ENCODE measurements around the gene HES2. TPM values are rescaled to one million over a fixed set of nuclear protein-coding genes. Genes with fewer than 3 reads are reported as not detected.

The HES2 gene
- total RNA-seq, 1 donor from 2014 or later = 116 TPM

GRCh38 chr1:6445062-6445763 is 25.5 kb upstream of the HES2 start:
- Histone ChIP-seq H3K4me3 (ENCODE audit: low read depth, low read length) (no peak overlapping the region), H3K27me3 (ENCODE audit: control insufficient read depth, insufficient read depth, low read length) (peaks cover 9% of the 10 kb centered on the region), H3K36me3 (ENCODE audit: control insufficient read depth, insufficient read depth, low read length) (no peaks in the 10 kb centered on the region)
- FAIRE-seq = peak; percentile 97
- TF ChIP-seq, protein P1, sequence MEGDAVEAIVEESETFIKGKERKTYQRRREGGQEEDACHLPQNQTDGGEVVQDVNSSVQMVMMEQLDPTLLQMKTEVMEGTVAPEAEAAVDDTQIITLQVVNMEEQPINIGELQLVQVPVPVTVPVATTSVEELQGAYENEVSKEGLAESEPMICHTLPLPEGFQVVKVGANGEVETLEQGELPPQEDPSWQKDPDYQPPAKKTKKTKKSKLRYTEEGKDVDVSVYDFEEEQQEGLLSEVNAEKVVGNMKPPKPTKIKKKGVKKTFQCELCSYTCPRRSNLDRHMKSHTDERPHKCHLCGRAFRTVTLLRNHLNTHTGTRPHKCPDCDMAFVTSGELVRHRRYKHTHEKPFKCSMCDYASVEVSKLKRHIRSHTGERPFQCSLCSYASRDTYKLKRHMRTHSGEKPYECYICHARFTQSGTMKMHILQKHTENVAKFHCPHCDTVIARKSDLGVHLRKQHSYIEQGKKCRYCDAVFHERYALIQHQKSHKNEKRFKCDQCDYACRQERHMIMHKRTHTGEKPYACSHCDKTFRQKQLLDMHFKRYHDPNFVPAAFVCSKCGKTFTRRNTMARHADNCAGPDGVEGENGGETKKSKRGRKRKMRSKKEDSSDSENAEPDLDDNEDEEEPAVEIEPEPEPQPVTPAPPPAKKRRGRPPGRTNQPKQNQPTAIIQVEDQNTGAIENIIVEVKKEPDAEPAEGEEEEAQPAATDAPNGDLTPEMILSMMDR (IDR thresholded peaks at IDR 0.05; ENCODE audit: insufficient read depth, low read length, severe bottlenecking) = peak; percentile 78
- DNase-seq (ENCODE audit: low read depth) = no peak

- Histone ChIP-seq H3K27me3 (ENCODE audit: control insufficient read depth, insufficient read depth, low read length) (peaks cover 9% of the 10 kb centered on the region), H3K4me3 (ENCODE audit: low read depth, low read length) (no peak overlapping the region), H3K36me3 (ENCODE audit: control insufficient read depth, insufficient read depth, low read length) (no peaks in the 10 kb centered on the region)
- TF ChIP-seq, protein P1 (IDR thresholded peaks at IDR 0.05; ENCODE audit: insufficient read depth, low read length, severe bottlenecking) = no peak
- DNase-seq (ENCODE audit: low read depth) (no peak), FAIRE-seq (no peak)
These were observed 24.7 kb upstream of the HES2 start for GRCh38 chr1:6444377-6444776.

- DNase-seq (ENCODE audit: low read depth) = no peak
- H3K27me3 ChIP-seq (ENCODE audit: control insufficient read depth, insufficient read depth, low read length) = peaks cover 5% of the 10 kb centered on the region
These were observed 23.8 kb upstream of the HES2 start for GRCh38 chr1:6443339-6444115.

DNA sequence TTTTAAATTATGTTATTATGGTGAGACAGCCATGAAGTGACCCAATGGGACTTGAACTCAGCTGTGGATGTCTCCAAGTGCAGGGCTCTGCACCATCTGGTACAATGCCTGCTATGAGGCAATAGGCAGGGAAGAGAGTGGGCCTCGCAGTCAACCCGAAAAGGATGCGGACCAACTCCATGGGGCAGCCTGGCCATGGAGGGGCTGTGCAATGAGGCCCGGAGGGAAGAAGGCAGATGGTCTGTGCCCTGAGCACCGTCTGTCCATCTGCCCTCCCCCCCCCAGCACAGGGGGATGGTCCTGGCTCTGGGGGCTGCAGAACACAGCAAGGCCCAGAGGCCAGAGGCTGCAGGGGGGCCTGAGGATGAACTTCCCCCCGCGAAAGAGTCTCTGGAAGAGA is 21.9 kb upstream of the HES2 start:
- TF ChIP-seq, protein P1 (IDR thresholded peaks at IDR 0.05; ENCODE audit: insufficient read depth, low read length, severe bottlenecking) = no peak
- no peaks in the 10 kb centered on the region for H3K36me3 ChIP-seq (ENCODE audit: control insufficient read depth, insufficient read depth, low read length)
- FAIRE-seq = no peak
- no peak for DNase-seq (ENCODE audit: low read depth)
- H3K4me3 ChIP-seq (ENCODE audit: low read depth, low read length) = no peak overlapping the region
- H3K27me3 ChIP-seq (ENCODE audit: control insufficient read depth, insufficient read depth, low read length) = no peaks in the 10 kb centered on the region

More at GRCh38 chr1:6443339-6444115, 23.8 kb upstream of the HES2 start:
- no peaks in the 10 kb centered on the region for H3K36me3 ChIP-seq (ENCODE audit: control insufficient read depth, insufficient read depth, low read length)
- TF ChIP-seq, protein P1 (IDR thresholded peaks at IDR 0.05; ENCODE audit: insufficient read depth, low read length, severe bottlenecking) = no peak
- peak; percentile 88 for FAIRE-seq
- no peak overlapping the region for H3K4me3 ChIP-seq (ENCODE audit: low read depth, low read length)

DNA sequence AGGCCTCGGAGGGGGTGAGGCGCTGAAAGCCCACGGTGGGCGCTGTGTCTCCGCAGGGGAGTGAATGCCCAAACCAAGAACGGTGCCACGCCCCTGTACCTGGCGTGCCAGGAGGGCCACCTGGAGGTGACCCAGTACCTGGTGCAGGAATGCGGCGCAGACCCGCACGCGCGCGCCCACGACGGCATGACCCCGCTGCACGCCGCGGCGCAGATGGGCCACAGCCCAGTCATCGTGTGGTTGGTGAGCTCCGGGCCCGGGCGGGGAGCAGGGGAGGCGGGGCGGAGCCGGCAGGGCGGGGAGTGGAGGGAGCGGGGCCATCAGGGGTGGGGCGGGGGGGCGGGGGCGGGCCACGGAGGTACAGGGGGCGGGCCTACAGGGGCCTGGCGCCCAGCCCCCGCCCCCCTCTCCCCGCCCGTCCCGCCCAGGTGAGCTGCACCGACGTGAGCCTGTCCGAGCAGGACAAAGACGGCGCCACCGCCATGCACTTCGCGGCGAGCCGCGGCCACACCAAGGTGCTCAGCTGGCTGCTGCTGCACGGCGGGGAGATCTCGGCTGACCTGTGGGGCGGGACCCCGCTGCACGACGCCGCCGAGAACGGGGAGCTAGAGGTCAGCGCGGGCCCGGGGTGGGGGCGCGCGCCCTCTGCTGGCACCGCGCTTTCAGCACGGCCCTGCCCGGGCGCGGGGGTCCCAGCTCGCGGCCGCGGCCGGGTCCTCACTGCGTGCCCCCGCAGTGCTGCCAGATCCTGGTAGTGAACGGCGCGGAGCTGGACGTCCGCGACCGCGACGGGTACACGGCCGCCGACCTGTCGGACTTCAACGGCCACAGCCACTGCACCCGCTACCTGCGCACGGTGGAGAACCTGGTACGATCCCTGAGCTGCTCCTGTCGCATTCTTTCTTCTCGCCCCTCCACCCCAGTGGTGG is 20.7 kb upstream of the HES2 start:
- no peak for FAIRE-seq
- Histone ChIP-seq H3K27me3 (ENCODE audit: control insufficient read depth, insufficient read depth, low read length) (no peaks in the 10 kb centered on the region), H3K36me3 (ENCODE audit: control insufficient read depth, insufficient read depth, low read length) (no peaks in the 10 kb centered on the region), H3K4me3 (ENCODE audit: low read depth, low read length) (no peak overlapping the region)
- TF ChIP-seq, protein P1 (IDR thresholded peaks at IDR 0.05; ENCODE audit: insufficient read depth, low read length, severe bottlenecking) = peak; percentile 36
- no peak for DNase-seq (ENCODE audit: low read depth)

Data from bronchial epithelial cell (primary cell).